ENCODE data around the gene KIAA0319L. TPM values are rescaled to one million over a fixed set of nuclear protein-coding genes. Genes with fewer than 3 reads are reported as not detected.

KIAA0319L gene
- polyA plus RNA-seq, 1 donor (not counting 4 experiments of a cell fraction or from before 2014, with no cell fraction given): 23.8 TPM

DNA sequence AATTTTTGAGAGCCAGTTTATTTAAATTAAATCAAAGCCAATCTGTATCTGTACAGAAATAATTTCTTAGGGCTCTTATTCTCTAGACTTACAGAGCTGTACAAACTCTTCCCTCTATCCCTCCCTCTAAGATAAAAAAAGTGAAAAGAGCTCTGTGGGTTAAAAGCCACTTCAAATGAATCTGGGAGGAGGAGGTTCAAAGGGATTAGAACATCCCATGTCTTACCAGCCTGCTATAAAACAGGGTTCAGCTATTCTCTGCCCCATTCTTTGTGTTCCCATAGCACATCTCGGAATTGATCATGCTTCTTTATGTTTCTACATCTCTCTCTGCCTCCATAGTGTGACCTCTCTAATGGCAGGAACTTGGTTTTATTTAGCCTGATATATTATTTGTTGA lies 19.4 kb downstream of the KIAA0319L start:
- dilution Hi-C loops (cut with MboI; ENCODE audit: extremely low pct_ligation_motif_present, low sequenced_read_pairs): no loop called here
- Histone ChIP-seq H3K27ac (ENCODE audit: control insufficient read depth, insufficient read depth, low read length) (no peak overlapping the region), H3K9me1 (ENCODE audit: control insufficient read depth, extremely low read depth, insufficient read depth, low read length) (no peaks in the 10 kb centered on the region)

DNA sequence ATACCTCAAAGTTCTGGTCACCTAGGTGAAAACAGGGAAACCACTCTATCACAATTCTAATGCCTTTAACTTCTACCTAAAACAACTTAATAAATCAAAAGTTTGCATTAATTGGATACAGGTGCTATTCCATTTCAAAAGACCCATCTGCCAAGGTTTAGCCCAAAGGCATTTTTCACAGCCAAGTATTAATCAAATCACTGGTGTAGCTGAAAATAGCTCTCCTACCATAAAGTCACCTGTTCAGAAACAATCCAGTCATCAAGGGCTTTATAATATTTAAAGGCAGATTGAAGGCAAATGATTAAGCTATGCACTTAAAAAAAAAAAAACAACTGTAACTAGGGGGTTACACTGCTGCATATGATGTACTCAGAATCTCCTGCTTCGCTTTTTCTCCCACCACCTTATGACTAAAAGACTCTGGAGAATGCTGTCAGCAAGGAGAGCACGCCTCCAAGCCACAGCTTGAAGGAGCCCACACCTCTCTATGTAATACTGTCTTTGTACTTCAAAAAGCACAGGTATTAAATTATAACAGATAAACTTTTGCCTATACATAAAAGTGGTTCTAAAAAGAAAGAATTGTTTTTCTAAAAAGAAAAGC lies 20.5 kb downstream of the KIAA0319L start:
- no peaks in the 10 kb centered on the region for H4K20me1 ChIP-seq (ENCODE audit: control insufficient read depth, extremely low read depth, insufficient read depth, low read length)
- dilution Hi-C loops (cut with MboI; ENCODE audit: extremely low pct_ligation_motif_present, low sequenced_read_pairs): no loop called here
- no peak overlapping the region for H3K9ac ChIP-seq (ENCODE audit: control insufficient read depth, extremely low read depth, insufficient read depth, low read length)
- H3K4me3 ChIP-seq (ENCODE audit: control insufficient read depth in 2 of 3, extremely low read depth in 1 of 3, insufficient read depth in 2 of 3, low read depth in 1 of 3, low read length in 3 of 3): no peak overlapping the region
- H3K27me3 ChIP-seq (ENCODE audit: control insufficient read depth, extremely low read depth, insufficient read depth, low read length): no peaks in the 10 kb centered on the region
- peaks cover 0 to 2% of the 10 kb centered on the region in 2 experiments for H3K36me3 ChIP-seq (ENCODE audit: control insufficient read depth in 2 of 2, extremely low read depth in 1 of 2, insufficient read depth in 2 of 2, low read length in 2 of 2)
- H3K4me2 ChIP-seq (ENCODE audit: control insufficient read depth, extremely low read depth, insufficient read depth, low read depth, low read length): no peak overlapping the region
- no peak overlapping the region for H2AFZ ChIP-seq (ENCODE audit: control insufficient read depth, low read length)
- no peaks in the 10 kb centered on the region for H3K9me1 ChIP-seq (ENCODE audit: control insufficient read depth, extremely low read depth, insufficient read depth, low read length)
- H3K79me2 ChIP-seq (ENCODE audit: control insufficient read depth, insufficient read depth, low read length): no peaks in the 10 kb centered on the region
- no peak for DNase-seq (ENCODE audit: low read depth, low spot score)
- FAIRE-seq: no peak
- no peak overlapping the region for H3K27ac ChIP-seq (ENCODE audit: control insufficient read depth, insufficient read depth, low read length)
- TF ChIP-seq, protein P1, sequence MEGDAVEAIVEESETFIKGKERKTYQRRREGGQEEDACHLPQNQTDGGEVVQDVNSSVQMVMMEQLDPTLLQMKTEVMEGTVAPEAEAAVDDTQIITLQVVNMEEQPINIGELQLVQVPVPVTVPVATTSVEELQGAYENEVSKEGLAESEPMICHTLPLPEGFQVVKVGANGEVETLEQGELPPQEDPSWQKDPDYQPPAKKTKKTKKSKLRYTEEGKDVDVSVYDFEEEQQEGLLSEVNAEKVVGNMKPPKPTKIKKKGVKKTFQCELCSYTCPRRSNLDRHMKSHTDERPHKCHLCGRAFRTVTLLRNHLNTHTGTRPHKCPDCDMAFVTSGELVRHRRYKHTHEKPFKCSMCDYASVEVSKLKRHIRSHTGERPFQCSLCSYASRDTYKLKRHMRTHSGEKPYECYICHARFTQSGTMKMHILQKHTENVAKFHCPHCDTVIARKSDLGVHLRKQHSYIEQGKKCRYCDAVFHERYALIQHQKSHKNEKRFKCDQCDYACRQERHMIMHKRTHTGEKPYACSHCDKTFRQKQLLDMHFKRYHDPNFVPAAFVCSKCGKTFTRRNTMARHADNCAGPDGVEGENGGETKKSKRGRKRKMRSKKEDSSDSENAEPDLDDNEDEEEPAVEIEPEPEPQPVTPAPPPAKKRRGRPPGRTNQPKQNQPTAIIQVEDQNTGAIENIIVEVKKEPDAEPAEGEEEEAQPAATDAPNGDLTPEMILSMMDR (optimal IDR thresholded peaks at IDR 0.05 in 1 of 3, IDR thresholded peaks at IDR 0.05 in 1 of 3, conservative IDR thresholded peaks at IDR 0.05 in 1 of 3; ENCODE audit: extremely low read depth in 1 of 3, insufficient read depth in 2 of 3, low read length in 3 of 3): no peak
- no peak for TF ChIP-seq EZH2 (IDR thresholded peaks at IDR 0.05; ENCODE audit: low read length)
- no peaks in the 10 kb centered on the region for H3K4me1 ChIP-seq (ENCODE audit: control insufficient read depth, extremely low read depth, insufficient read depth, low read length)
- no peaks in the 10 kb centered on the region for H3K9me3 ChIP-seq (ENCODE audit: control insufficient read depth, low read depth, low read length)

More for the DNA sequence above, 19.4 kb downstream of the KIAA0319L start:
- FAIRE-seq: no peak
- Histone ChIP-seq H3K4me3 (ENCODE audit: control insufficient read depth in 2 of 3, extremely low read depth in 1 of 3, insufficient read depth in 2 of 3, low read depth in 1 of 3, low read length in 3 of 3) (no peak overlapping the region), H3K36me3 (ENCODE audit: control insufficient read depth in 2 of 2, extremely low read depth in 1 of 2, insufficient read depth in 2 of 2, low read length in 2 of 2) (peaks cover 0 to 3% of the 10 kb centered on the region in 2 experiments), H3K9ac (ENCODE audit: control insufficient read depth, extremely low read depth, insufficient read depth, low read length) (no peak overlapping the region), H3K4me1 (ENCODE audit: control insufficient read depth, extremely low read depth, insufficient read depth, low read length) (no peaks in the 10 kb centered on the region), H3K27me3 (ENCODE audit: control insufficient read depth, extremely low read depth, insufficient read depth, low read length) (no peaks in the 10 kb centered on the region), H2AFZ (ENCODE audit: control insufficient read depth, low read length) (no peak overlapping the region), H3K79me2 (ENCODE audit: control insufficient read depth, insufficient read depth, low read length) (no peaks in the 10 kb centered on the region), H3K4me2 (ENCODE audit: control insufficient read depth, extremely low read depth, insufficient read depth, low read depth, low read length) (no peak overlapping the region), H3K9me3 (ENCODE audit: control insufficient read depth, low read depth, low read length) (no peaks in the 10 kb centered on the region), H4K20me1 (ENCODE audit: control insufficient read depth, extremely low read depth, insufficient read depth, low read length) (no peaks in the 10 kb centered on the region)
- DNase-seq (ENCODE audit: low read depth, low spot score): no peak
- no peak for TF ChIP-seq EZH2 (IDR thresholded peaks at IDR 0.05; ENCODE audit: low read length)
- TF ChIP-seq, protein P1 (optimal IDR thresholded peaks at IDR 0.05 in 1 of 3, IDR thresholded peaks at IDR 0.05 in 1 of 3, conservative IDR thresholded peaks at IDR 0.05 in 1 of 3; ENCODE audit: extremely low read depth in 1 of 3, insufficient read depth in 2 of 3, low read length in 3 of 3): no peak

Measured in keratinocyte (primary cell).